Suprapubic skin (tissue), 4 donors: ENCODE data around the gene RAPGEF2.
"Not testable (repeated sequence)": the region's sequence is repeated elsewhere in the genome, so short reads cannot be mapped to it uniquely, and the experiment has no call there.

Experiments
- CTCF ChIP-seq, 2 donors: fragments of 200-600 bp in 1 of 2; fragments of 450-650 bp in 1 of 2; sonication (generic) in 1 of 2; IDR thresholded peaks; one replicate each; pipeline ENCODE4 v1.5.1; 2016 to 2019; ENCODE audit warnings: antibody characterized with exemption in 2 of 2, mild to moderate bottlenecking in 1 of 2, moderate library complexity in 1 of 2
- EP300 ChIP-seq: sonication (generic); formaldehyde crosslinking; IDR thresholded peaks from one replicate; pipeline ENCODE4 v1.6.1; 2017; ENCODE audit warnings: antibody characterized with exemption
- POLR2A ChIP-seq, 2 donors: fragments of 450-650 bp; IDR thresholded peaks; one replicate each; pipeline ENCODE4 v1.6.1; 2017; ENCODE audit warnings: antibody characterized with exemption in 2 of 2, mild to moderate bottlenecking in 2 of 2, moderate library complexity in 2 of 2
- POLR2AphosphoS5 ChIP-seq, 3 donors: sonication (generic); formaldehyde crosslinking; IDR thresholded peaks; one replicate each; pipeline ENCODE4 v1.6.1; 2017; ENCODE audit warnings: antibody characterized with exemption in 3 of 3

GRCh38 chr4:159077018-159077417, 25.9 kb upstream of the RAPGEF2 start:
- not testable (repeated sequence) for TF ChIP-seq CTCF (IDR thresholded peaks at IDR 0.05); EP300; POLR2A (IDR thresholded peaks at IDR 0.05); POLR2AphosphoS5 (IDR thresholded peaks at IDR 0.05)
